ENCODE measurements around the gene RAB22A. TPM values are rescaled to one million over a fixed set of nuclear protein-coding genes. Genes with fewer than 3 reads are reported as not detected.

RAB22A gene
- total RNA-seq, 3 donors from 2014 or later (not counting 1 experiment from before 2014, with no cell fraction given): 19.6 to 29.8 (median 28.6) TPM

DNA sequence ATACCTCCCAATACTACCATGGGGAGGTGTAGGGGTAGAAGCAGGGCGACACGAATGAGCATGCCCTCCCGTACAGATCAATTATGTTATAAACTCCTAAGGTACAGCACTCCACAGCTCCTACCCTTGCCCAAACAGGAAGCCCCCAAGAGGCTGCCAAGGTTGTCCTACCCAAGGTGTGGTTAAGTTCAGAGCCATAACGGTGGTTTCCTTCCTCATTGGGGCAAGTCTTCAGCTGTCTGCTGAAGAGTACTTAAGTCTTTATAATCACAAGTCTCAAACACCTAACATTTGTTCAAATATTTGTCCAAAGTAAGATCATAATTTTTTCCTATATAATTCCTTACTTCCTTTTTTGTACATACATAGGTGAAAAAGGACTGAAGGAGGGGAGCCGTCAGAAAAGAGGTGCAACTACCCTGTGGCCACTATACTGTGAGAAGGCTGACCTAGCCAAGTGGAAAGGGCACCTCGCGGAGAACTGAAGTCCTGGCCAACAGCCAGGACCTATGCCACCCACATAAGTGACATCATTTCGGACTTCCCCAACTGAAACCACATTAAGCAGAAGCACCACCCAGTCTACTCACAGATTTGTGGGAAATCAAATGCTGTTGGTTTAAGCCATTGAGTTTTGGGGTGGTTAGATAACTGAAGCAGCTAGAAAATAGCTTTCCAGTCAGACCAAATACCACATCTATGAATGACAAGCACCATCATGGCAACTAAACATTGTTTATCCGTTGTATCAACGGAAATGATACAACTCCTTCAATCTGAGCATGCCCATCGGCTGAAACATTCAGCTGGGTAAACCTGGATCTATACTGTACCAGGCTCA lies 2.9 kb upstream of the RAB22A start:
- Histone ChIP-seq H3K4me1 (ENCODE audit: control insufficient read depth, insufficient read depth, low read length) (peaks cover 33% of the 10 kb centered on the region), H3K4me3 (ENCODE audit: low read length) (no peak overlapping the region), H3K27me3 (ENCODE audit: control insufficient read depth, insufficient read depth, low read length) (no peaks in the 10 kb centered on the region), H3K27ac (ENCODE audit: low read length) (peak overlapping the region; percentile 98), H3K9me3 (ENCODE audit: control insufficient read depth, insufficient read depth, low read length) (no peaks in the 10 kb centered on the region), H3K36me3 (ENCODE audit: control insufficient read depth, insufficient read depth, low read length) (peaks cover 2% of the 10 kb centered on the region)
- DNase-seq: peak; percentile 57 to 97
- WGBS (ENCODE audit: insufficient coverage): under 1% methylated on average over 10 of the region's 11 CpGs
- H3K4me1 Mint-ChIP-seq: peaks cover 26 to 34% of the 10 kb centered on the region in 2 donors
- TF ChIP-seq, protein P1, sequence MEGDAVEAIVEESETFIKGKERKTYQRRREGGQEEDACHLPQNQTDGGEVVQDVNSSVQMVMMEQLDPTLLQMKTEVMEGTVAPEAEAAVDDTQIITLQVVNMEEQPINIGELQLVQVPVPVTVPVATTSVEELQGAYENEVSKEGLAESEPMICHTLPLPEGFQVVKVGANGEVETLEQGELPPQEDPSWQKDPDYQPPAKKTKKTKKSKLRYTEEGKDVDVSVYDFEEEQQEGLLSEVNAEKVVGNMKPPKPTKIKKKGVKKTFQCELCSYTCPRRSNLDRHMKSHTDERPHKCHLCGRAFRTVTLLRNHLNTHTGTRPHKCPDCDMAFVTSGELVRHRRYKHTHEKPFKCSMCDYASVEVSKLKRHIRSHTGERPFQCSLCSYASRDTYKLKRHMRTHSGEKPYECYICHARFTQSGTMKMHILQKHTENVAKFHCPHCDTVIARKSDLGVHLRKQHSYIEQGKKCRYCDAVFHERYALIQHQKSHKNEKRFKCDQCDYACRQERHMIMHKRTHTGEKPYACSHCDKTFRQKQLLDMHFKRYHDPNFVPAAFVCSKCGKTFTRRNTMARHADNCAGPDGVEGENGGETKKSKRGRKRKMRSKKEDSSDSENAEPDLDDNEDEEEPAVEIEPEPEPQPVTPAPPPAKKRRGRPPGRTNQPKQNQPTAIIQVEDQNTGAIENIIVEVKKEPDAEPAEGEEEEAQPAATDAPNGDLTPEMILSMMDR (IDR thresholded peaks at IDR 0.05): no peak
- no peaks in the 10 kb centered on the region for H3K27me3 Mint-ChIP-seq (ENCODE audit: low read depth in 2 of 2)
- intact Hi-C loops (cut with micrococcal nuclease): loop anchor here (2.0 to 5.0 kb wide), 4 partner anchors 81 to 914 kb away; partner anchors contain the start of genes NELFCD and VAPB
- no peaks in the 10 kb centered on the region for H3K36me3 Mint-ChIP-seq
- peak overlapping the region; percentile 71 for H3K4me3 Mint-ChIP-seq
- H3K27ac Mint-ChIP-seq: peak overlapping the region; percentile 93 to 94
- ATAC-seq: peak; percentile 59 to 79 (median 72)
- no peaks in the 10 kb centered on the region for H3K9me3 Mint-ChIP-seq

DNA sequence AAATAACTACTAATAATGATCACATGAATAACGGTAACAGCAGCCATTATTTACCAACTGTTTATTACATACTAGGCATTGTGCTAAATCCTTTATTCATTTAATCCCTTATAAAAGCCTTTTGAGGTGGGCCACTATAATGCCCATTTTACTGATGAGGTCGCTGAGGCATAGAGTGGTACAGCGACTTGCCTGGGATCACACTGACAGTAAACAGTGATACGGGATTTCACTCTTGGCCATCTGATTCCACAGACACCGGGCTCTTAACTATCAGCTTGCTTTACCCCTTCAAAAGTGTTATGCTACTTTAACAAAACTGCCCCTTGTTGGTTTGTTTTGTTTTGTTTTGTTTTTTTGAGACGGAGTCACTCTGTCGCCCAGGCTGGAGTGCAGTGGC lies 2.2 kb upstream of the RAB22A start:
- H3K9me3 ChIP-seq (ENCODE audit: control insufficient read depth, insufficient read depth, low read length): no peaks in the 10 kb centered on the region
- no peaks in the 10 kb centered on the region for H3K36me3 Mint-ChIP-seq
- 86% methylated on average over 7 of the region's 7 CpGs for WGBS (ENCODE audit: insufficient coverage)
- no peaks in the 10 kb centered on the region for H3K9me3 Mint-ChIP-seq
- peak overlapping the region; percentile 98 for H3K27ac ChIP-seq (ENCODE audit: low read length)
- peak overlapping the region; percentile 71 for H3K4me3 Mint-ChIP-seq
- H3K4me3 ChIP-seq (ENCODE audit: low read length): no peak overlapping the region
- peaks cover 33% of the 10 kb centered on the region for H3K4me1 ChIP-seq (ENCODE audit: control insufficient read depth, insufficient read depth, low read length)
- intact Hi-C loops (cut with micrococcal nuclease): loop anchor here (2.0 to 5.0 kb wide), 4 partner anchors 80 to 914 kb away; partner anchors contain the start of genes NELFCD and VAPB
- TF ChIP-seq, protein P1 (IDR thresholded peaks at IDR 0.05): no peak
- H3K27ac Mint-ChIP-seq: peak overlapping the region; percentile 93 to 94
- peaks cover 24 to 34% of the 10 kb centered on the region in 2 donors for H3K4me1 Mint-ChIP-seq
- H3K27me3 Mint-ChIP-seq (ENCODE audit: low read depth in 2 of 2): no peaks in the 10 kb centered on the region
- H3K27me3 ChIP-seq (ENCODE audit: control insufficient read depth, insufficient read depth, low read length): no peaks in the 10 kb centered on the region
- no peak for DNase-seq
- no peak for ATAC-seq
- H3K36me3 ChIP-seq (ENCODE audit: control insufficient read depth, insufficient read depth, low read length): peaks cover 4% of the 10 kb centered on the region

DNA sequence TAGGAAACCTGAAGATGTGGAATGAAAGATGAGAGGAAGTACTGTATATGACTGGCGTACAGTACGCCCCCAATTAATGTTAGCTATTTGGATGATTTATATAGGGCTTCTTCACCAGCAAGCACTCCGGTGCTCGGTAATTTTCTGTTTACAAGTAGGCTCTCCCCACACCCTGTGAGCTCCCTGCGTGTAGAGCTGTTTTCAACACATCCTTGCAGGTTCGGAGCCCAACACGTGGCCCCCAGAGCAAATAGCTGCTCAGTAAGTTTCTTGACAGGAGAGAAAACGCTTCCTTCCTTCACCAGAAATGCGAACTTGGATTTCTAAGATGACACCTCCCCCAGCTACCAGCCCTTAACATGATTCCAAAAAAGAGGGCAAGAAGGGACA lies 1.2 kb upstream of the RAB22A start:
- Mint-ChIP-seq H3K27me3 (ENCODE audit: low read depth in 2 of 2) (no peaks in the 10 kb centered on the region), H3K9me3 (no peaks in the 10 kb centered on the region), H3K27ac (peak overlapping the region; percentile 93 to 94), H3K36me3 (no peaks in the 10 kb centered on the region), H3K4me1 (peaks cover 31 to 38% of the 10 kb centered on the region in 2 donors), H3K4me3 (peak overlapping the region; percentile 83)
- TF ChIP-seq, protein P1 (IDR thresholded peaks at IDR 0.05): no peak
- intact Hi-C loops (cut with micrococcal nuclease): loop anchor here (5.0 kb wide), 2 partner anchors 79 to 674 kb away; partner anchors contain the start of genes NELFCD and VAPB
- DNase-seq (peak in 1 of 2 donors; percentile 53), ATAC-seq (no peak)
- no peaks in the 10 kb centered on the region for H3K27me3 ChIP-seq (ENCODE audit: control insufficient read depth, insufficient read depth, low read length)
- peaks cover 8% of the 10 kb centered on the region for H3K36me3 ChIP-seq (ENCODE audit: control insufficient read depth, insufficient read depth, low read length)
- H3K9me3 ChIP-seq (ENCODE audit: control insufficient read depth, insufficient read depth, low read length): no peaks in the 10 kb centered on the region
- peaks cover 41% of the 10 kb centered on the region for H3K4me1 ChIP-seq (ENCODE audit: control insufficient read depth, insufficient read depth, low read length)
- 79% methylated on average over 9 of the region's 9 CpGs for WGBS (ENCODE audit: insufficient coverage)
- peak overlapping the region; percentile 87 for H3K27ac ChIP-seq (ENCODE audit: low read length)
- H3K4me3 ChIP-seq (ENCODE audit: low read length): no peak overlapping the region

Data from natural killer cell (primary cell).